HG02798 (cell line): ENCODE data around the gene CIC.

Source experiments
- ATAC-seq: cut with Tn5 transposase; IDR thresholded peaks from one replicate; pipeline ENCODE4 v1.9.1; 2021; ENCODE audit warnings: mild to moderate bottlenecking; ENCODE audit not compliant: unreplicated experiment, poor library complexity

Gene CIC

GRCh38 chr19:42301646-42302203, 32.7 kb downstream of the CIC start, which contains the start of gene PRR19:
TSS of gene PRR19 (plus strand) at chr19:42302132. CDS start at chr19:42309585, 7,453 bp downstream.
- no peak for ATAC-seq

GRCh38 chr19:42303101-42303464, 34.0 kb downstream of the CIC start:
- ATAC-seq: no peak

- no peak for ATAC-seq
These were observed 34.8 kb downstream of the CIC start for GRCh38 chr19:42303876-42304275.

- ATAC-seq: peak; percentile 34
These were observed 37.6 kb downstream of the CIC start for GRCh38 chr19:42306646-42307045.

GRCh38 chr19:42309686-42310085, 40.6 kb downstream of the CIC start:
- no peak for ATAC-seq

- ATAC-seq: no peak
These were observed 42.6 kb downstream of the CIC start for GRCh38 chr19:42311657-42312056.

GRCh38 chr19:42312370-42312769, 43.3 kb downstream of the CIC start:
- ATAC-seq: no peak

- ATAC-seq: no peak
These were observed 44.2 kb downstream of the CIC start, which contains the start of gene TMEM145 for GRCh38 chr19:42313096-42313839. TSS of gene TMEM145 (plus strand) at chr19:42313309. CDS start at chr19:42313377, 68 bp downstream.

- no peak for ATAC-seq
These were observed 45.0 kb downstream of the CIC start for GRCh38 chr19:42313840-42314755.

GRCh38 chr19:42315024-42315423, 46.0 kb downstream of the CIC start:
- no peak for ATAC-seq

- no peak for ATAC-seq
These were observed 47.5 kb downstream of the CIC start for GRCh38 chr19:42316223-42317211.

GRCh38 chr19:42317535-42317934, 48.5 kb downstream of the CIC start:
- no peak for ATAC-seq

- no peak for ATAC-seq
These were observed 53.3 kb downstream of the CIC start for GRCh38 chr19:42322305-42322704.

GRCh38 chr19:42323473-42323851, 54.4 kb downstream of the CIC start:
- ATAC-seq: no peak

GRCh38 chr19:42323852-42324654, 55.0 kb downstream of the CIC start:
- no peak for ATAC-seq

- no peak for ATAC-seq
These were observed 55.7 kb downstream of the CIC start for GRCh38 chr19:42324655-42325307.

- ATAC-seq: peak; percentile 91
These were observed 56.4 kb downstream of the CIC start, which contains the start of gene MEGF8 for GRCh38 chr19:42325308-42325895. TSS of gene MEGF8 (plus strand) at chr19:42325635. CDS start at chr19:42326244, 609 bp downstream.
